Astrocyte of the spinal cord (primary cell): ENCODE results near the gene CIAPIN1.

Experiments used
- DNase-seq: peaks from one replicate; pipeline ENCODE4 v3.0.0; 2011; ENCODE audit warnings: low read depth, low spot score
- H3K4me3 ChIP-seq: 2 replicates; pipeline ENCODE4 v1.5.1; 2011; ENCODE audit warnings: low read depth, mild to moderate bottlenecking, low read length, moderate library complexity
- in situ Hi-C: cut with HindIII; loops from 2 replicates; pipeline ENCODE4 v1.10.0; 2017; ENCODE audit warnings: low sequenced_read_pairs
- TF ChIP-seq, protein P1 (sequence below): IDR thresholded peaks from 2 replicates; pipeline ENCODE4 v1.5.1; 2012; ENCODE audit warnings: low read depth, mild to moderate bottlenecking, low read length, inconsistent platforms

CIAPIN1 gene

DNA sequence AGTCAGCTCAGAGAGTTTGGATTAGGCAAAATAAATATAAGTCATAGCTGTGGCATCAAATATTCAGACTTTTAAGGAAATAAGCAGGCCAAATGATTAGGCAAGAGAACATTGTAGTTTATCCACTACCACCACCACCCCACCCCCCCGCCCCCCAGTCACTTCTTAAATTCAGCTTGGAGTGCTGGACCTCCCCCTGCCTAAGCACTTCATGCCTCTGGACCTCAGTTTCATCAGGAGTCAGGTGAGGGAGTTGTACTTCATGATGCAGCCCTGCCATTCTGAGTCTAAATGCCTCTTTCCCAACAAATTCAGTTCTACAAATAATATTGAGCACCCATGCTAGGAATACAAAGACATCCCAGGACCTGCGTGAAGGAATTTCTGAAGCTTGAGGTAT is 17.3 kb upstream of the CIAPIN1 start:
- in situ Hi-C loops, result no loop called here
- no peak for DNase-seq
- TF ChIP-seq, protein P1, sequence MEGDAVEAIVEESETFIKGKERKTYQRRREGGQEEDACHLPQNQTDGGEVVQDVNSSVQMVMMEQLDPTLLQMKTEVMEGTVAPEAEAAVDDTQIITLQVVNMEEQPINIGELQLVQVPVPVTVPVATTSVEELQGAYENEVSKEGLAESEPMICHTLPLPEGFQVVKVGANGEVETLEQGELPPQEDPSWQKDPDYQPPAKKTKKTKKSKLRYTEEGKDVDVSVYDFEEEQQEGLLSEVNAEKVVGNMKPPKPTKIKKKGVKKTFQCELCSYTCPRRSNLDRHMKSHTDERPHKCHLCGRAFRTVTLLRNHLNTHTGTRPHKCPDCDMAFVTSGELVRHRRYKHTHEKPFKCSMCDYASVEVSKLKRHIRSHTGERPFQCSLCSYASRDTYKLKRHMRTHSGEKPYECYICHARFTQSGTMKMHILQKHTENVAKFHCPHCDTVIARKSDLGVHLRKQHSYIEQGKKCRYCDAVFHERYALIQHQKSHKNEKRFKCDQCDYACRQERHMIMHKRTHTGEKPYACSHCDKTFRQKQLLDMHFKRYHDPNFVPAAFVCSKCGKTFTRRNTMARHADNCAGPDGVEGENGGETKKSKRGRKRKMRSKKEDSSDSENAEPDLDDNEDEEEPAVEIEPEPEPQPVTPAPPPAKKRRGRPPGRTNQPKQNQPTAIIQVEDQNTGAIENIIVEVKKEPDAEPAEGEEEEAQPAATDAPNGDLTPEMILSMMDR, result no peak
- H3K4me3 ChIP-seq, result no peak overlapping the region

DNA sequence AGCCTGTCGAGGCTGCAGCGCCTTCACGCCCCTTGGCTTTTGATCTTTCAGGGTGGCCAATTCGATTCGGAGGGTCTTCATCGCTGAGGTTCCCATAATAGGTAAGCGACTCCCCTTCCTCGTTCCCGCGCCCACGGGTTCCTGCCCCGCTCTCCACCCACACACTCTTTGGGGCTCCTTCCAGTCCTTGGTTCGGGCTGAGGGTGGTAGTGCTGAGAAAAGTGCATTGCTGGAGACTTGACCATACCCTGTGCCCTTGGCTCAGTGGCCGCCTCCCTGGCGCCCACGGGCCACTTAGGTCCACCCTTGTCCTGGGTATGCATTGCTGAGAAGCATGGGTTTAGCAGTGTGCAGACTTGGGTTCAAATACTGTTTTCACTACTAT is 15.8 kb upstream of the CIAPIN1 start:
- TF ChIP-seq, protein P1, result no peak
- DNase-seq, result no peak
- in situ Hi-C loops, result no loop called here
- peak overlapping the region; percentile 94 for H3K4me3 ChIP-seq

DNA sequence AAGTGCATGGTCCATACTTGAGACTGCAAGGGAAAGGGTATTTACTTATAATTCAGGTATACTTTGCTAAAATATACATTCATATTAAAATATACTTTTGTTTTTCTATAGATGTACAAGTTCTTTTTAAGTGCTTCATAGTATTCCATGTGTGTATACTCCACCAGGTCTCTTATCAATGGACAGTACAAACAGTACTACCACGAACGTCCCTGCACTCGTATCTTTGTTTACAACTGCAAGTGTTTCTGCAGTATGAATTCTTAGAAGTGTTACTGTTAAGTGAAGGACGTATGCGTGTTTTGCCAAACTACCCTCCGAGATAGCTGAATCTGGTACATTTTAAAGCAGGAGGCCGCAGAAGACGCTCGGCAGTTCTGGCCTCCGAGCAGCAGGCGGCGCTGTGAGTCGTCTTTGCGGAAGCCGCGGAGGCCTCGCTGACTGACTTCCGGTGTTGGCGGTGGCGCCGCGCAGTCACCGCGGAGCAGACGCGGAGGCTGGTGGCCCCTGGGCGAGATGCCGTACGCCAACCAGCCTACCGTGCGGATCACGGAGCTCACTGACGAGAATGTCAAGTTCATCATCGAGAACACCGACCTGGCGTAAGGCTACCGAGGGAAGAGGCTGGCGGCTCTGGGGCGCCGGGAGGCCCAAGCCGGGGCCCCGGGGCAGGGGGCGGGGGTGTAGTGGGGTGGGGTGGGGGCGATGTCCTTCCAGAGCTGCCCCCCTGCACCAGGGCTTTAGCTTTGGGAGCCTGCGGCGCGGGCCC is 15.2 kb upstream of the CIAPIN1 start, which contains the start of gene POLR2C:
Gene POLR2C (plus strand): TSS at position 471 of the 769 bp plus-strand sequence. CDS start 46 bp downstream, at position 517.
- TF ChIP-seq, protein P1, result peak; percentile 95
- H3K4me3 ChIP-seq, result peak within 1 kb of the TSS; percentile 94
- DNase-seq, result peak; percentile 88
- in situ Hi-C loops, result no loop called here

DNA sequence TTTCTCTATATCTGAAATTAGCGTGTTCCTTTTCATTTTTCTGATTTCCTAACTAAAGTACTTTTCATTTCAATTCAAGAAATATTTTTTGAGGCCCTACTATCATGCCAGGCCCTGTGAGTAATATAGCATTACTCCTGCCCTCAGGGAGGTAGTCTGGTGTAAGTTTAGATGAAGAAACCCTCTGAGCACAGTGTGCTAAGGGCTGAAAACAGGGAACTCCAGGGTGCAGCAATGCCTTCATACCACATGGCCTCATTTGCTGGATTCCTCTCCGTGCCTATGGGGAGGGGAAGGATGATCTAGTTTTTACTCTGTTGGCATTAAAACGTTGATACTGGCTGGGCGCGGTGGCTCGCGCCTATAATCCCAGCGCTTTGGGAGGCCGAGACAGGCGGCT is 4.8 kb upstream of the CIAPIN1 start:
- DNase-seq, result no peak
- H3K4me3 ChIP-seq, result no peak overlapping the region
- in situ Hi-C loops, result no loop called here
- TF ChIP-seq, protein P1, result no peak

DNA sequence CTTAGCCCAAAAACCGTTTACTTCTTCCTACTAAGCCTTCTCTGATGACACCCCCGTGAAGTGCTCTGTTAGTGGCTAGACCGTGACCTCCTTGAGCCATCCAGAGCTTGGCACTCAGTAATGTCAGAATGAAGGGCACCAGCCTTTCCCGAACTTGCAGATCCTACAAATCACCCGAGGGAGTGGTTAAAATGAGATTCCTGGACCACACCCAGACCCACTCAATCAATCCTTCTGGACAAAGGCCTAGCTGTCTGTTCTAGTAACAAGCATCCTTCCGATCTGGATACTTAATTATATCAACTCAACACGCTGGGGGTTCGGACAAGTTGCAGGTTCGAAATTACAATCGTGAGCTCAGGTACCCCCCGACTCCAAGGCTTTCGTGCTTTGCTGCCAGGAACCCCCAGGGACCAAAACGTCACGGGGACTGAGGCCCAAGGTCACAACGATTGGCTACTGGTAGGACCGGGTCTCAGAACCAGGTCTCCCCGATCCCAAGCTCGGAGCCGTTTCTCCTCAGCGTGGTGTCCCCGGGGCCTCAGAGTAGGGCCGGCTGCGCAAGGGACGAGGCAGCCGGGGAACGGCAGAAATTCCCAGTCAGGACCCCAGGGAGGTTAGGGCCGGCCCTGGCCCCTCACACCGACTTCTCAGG is 527 bp downstream of the CIAPIN1 start:
- peak overlapping the region; percentile 91 for H3K4me3 ChIP-seq
- TF ChIP-seq, protein P1, result no peak
- DNase-seq, result peak; percentile 23
- in situ Hi-C loops, result no loop called here

DNA sequence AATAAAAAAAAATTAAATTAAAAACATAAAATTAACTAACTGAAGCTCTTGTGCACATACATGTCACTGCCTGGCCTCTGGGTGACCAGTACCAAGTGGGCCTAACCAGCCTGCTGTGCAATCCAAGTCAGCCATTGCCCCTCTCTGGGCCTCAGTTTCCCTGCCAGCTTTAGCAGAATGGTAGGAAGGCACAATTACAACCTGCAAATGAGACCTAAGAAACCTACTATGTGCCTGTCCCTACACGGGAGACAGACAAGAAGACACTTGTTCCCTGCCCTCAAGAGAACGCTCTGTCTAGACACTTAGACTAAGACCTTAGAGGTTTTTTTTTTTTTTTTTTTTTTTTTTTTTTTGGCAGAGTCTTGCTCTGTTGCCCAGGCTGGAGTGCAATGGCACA is 1.7 kb downstream of the CIAPIN1 start:
- TF ChIP-seq, protein P1, result no peak
- DNase-seq, result no peak
- in situ Hi-C loops, result no loop called here
- no peak overlapping the region for H3K4me3 ChIP-seq
